SK-MEL-5 (cell line): Measurements from ENCODE around the gene CUEDC1. TPM values are rescaled to one million over a fixed set of nuclear protein-coding genes. Genes with fewer than 3 reads are reported as not detected.

ENCODE experiments used
- DNase-seq: peaks from one replicate; pipeline ENCODE4 v3.0.0-alpha.2; 2016; ENCODE audit warnings: low read depth, low spot score
- in situ Hi-C: cut with HindIII; loops from 2 replicates; pipeline ENCODE4 v1.10.0; 2016; ENCODE audit warnings: low sequenced_read_pairs, high pct_unique_total_duplicates, low pct_unique_long_range_greater_than_20kb
- small RNA-seq, 2 experiments: library from RNA; depleted of rRNA; stranded (forward); fragments of <200 nt; gene quantifications; one replicate each; pipeline ENCODE3, GENCODE V24; 2014
- total RNA-seq: library from RNA; depleted of rRNA; stranded (reverse); fragments of >200 nt; shearing (Covaris generic); gene quantifications from 2 replicates; pipeline ENCODE4 v1.2.3, GENCODE V29; 2014; rRNA removed

Gene CUEDC1
- total RNA-seq, 1 experiment from 2014 or later, result 10.4 TPM

GRCh38 chr17:57819285-57819684 is 135.9 kb downstream of the CUEDC1 start:
- in situ Hi-C loops, result no loop called here
- no peak for DNase-seq

GRCh38 chr17:57818066-57818465 is 137.1 kb downstream of the CUEDC1 start:
- DNase-seq, result no peak
- in situ Hi-C loops, result no loop called here

GRCh38 chr17:57817299-57817698 is 137.9 kb downstream of the CUEDC1 start:
- DNase-seq, result no peak
- in situ Hi-C loops, result no loop called here

GRCh38 chr17:57814421-57814820 is 140.8 kb downstream of the CUEDC1 start:
- in situ Hi-C loops, result no loop called here
- no peak for DNase-seq

GRCh38 chr17:57811638-57812280 is 143.5 kb downstream of the CUEDC1 start:
- in situ Hi-C loops, result no loop called here
- DNase-seq, result no peak

Small RNAs within 50 kb of the gene (small RNA-seq; reads per million reads assigned to genes)
- gene AC015813.4, result 0 reads per million in 2 experiments

Other genes starting within 250 kb of the CUEDC1 start
- gene CCDC182, start 210.1 kb downstream of the CUEDC1 start, total RNA-seq, result not detected in 2 replicates
- gene MRPS23, start 105.4 kb downstream of the CUEDC1 start, total RNA-seq, result 87.3 and 95.4 TPM in 2 replicates
- 49.3 and 49.5 TPM in 2 replicates for gene VEZF1, start 32.8 kb upstream of the CUEDC1 start, total RNA-seq
- gene SRSF1, start 51.8 kb upstream of the CUEDC1 start, total RNA-seq, result 275 and 277 TPM in 2 replicates
- gene DYNLL2, start 128.0 kb upstream of the CUEDC1 start, total RNA-seq, result 8.8 and 9.8 TPM in 2 replicates
- gene OR4D1, start 193.0 kb upstream of the CUEDC1 start, total RNA-seq, result not detected in 2 replicates
- not detected in 2 replicates for gene OR4D2, start 211.6 kb upstream of the CUEDC1 start, total RNA-seq
- gene EPX, start 237.3 kb upstream of the CUEDC1 start, total RNA-seq, result 0.27 TPM in 1 of 2 replicates, not detected in the other